B cell (primary cell): Measurements from ENCODE around the gene WASL. TPM values are rescaled to one million over a fixed set of nuclear protein-coding genes. Genes with fewer than 3 reads are reported as not detected.

Experiments
- ATAC-seq: fragments of 200-7000 bp; cut with Tn5 transposase; one replicate; pipeline ENCODE4 v1.10.0; 2021; ENCODE audit warnings: low read depth, mild to moderate bottlenecking, moderate number of reproducible peaks, moderate library complexity
- CTCF ChIA-PET: fragments of 350-600 bp; sonication (Branson Sonifier 250); formaldehyde crosslinking; loops from one replicate; lab custom pipeline; 2021; ENCODE audit warnings: antibody characterized with exemption, inconsistent platforms; lab: Charles Lee
- POLR2A ChIA-PET: fragments of 350-600 bp; sonication (Branson Sonifier 250); formaldehyde crosslinking; loops from one replicate; lab custom pipeline; 2021; ENCODE audit warnings: antibody characterized with exemption; lab: Charles Lee
- DNase-seq: peaks from one replicate; pipeline ENCODE4 v3.0.0; 2013
- H2AFZ ChIP-seq: 2 replicates; pipeline ENCODE4 v1.6.1; 2012; ENCODE audit warnings: mild to moderate bottlenecking, low read depth, low read length; ENCODE audit not compliant: insufficient read depth, poor library complexity, severe bottlenecking
- H3K27ac ChIP-seq, 2 donors: 1 replicate in 1 of 2; 2 replicates in 1 of 2; pipeline ENCODE4 v1.5.1; 2012 to 2013; ENCODE audit warnings: low read length in 2 of 2, mild to moderate bottlenecking in 2 of 2, moderate library complexity in 1 of 2
- H3K27me3 ChIP-seq, 4 experiments: fragments of 200-600 bp in 1 of 4; sonication (generic) in 1 of 4; replicated peaks in 1 of 4; 1 replicate in 2 of 4; 2 replicates in 2 of 4; pipeline versions ENCODE4 v1.6.1 to v1.7.0; 2013 to 2016; ENCODE audit warnings: low read length in 3 of 4, mild to moderate bottlenecking in 2 of 4, mixed read lengths in 1 of 4, moderate library complexity in 1 of 4; ENCODE audit not compliant: insufficient read depth in 4 of 4, control insufficient read depth in 3 of 4; ENCODE audit errors: control extremely low read depth in 1 of 4
- H3K36me3 ChIP-seq, 2 experiments: replicated peaks in 1 of 2; 1 replicate in 1 of 2; 2 replicates in 1 of 2; pipeline versions ENCODE4 v1.6.1 to v1.7.1; 2013; ENCODE audit warnings: low read length in 1 of 2; ENCODE audit not compliant: insufficient read depth in 2 of 2, control insufficient read depth in 1 of 2; ENCODE audit errors: control extremely low read depth in 1 of 2, extremely low read depth in 1 of 2
- H3K4me1 ChIP-seq, 2 donors: fragments of 200-600 bp in 1 of 2; sonication (generic) in 1 of 2; 1 replicate in 1 of 2; 2 replicates in 1 of 2; pipeline versions ENCODE4 v1.5.1 to v1.6.1; 2013 to 2017; ENCODE audit warnings: low read length in 2 of 2; ENCODE audit not compliant: control insufficient read depth in 2 of 2, insufficient read depth in 2 of 2
- H3K4me2 ChIP-seq: replicated peaks from 2 replicates; pipeline ENCODE3; 2012; ENCODE audit warnings: mild to moderate bottlenecking, low read depth, low read length; ENCODE audit not compliant: poor library complexity, severe bottlenecking
- H3K4me3 ChIP-seq, 5 experiments: fragments of 200-600 bp in 1 of 5; sonication (generic) in 1 of 5; 1 replicate in 3 of 5; 2 replicates in 2 of 5; pipeline versions ENCODE4 v1.5.1 to v1.7.0; 2011 to 2016; ENCODE audit warnings: low read length in 4 of 5, mild to moderate bottlenecking in 4 of 5, low read depth in 2 of 5, control low read depth in 1 of 5, moderate library complexity in 1 of 5; ENCODE audit not compliant: insufficient read depth in 1 of 5; ENCODE audit errors: control extremely low read depth in 1 of 5, extremely low read depth in 1 of 5
- H3K79me2 ChIP-seq: fragments of 200-600 bp; sonication (generic); one replicate; pipeline ENCODE4 v1.6.0; 2016; ENCODE audit warnings: low read length; ENCODE audit not compliant: control insufficient read depth, insufficient read depth
- H3K9ac ChIP-seq: fragments of 200-600 bp; sonication (generic); 2 replicates; pipeline ENCODE4 v1.6.1; 2017; ENCODE audit warnings: mild to moderate bottlenecking, low read length, moderate library complexity
- H3K9me3 ChIP-seq, 3 donors: one replicate each; pipeline versions ENCODE4 v1.6.1 to v1.7.1; 2013; ENCODE audit warnings: low read length in 2 of 3; ENCODE audit not compliant: control insufficient read depth in 2 of 3, insufficient read depth in 1 of 3; ENCODE audit errors: control extremely low read depth in 1 of 3
- H4K20me1 ChIP-seq: 2 replicates; pipeline ENCODE4 v1.6.0; 2012; ENCODE audit warnings: mild to moderate bottlenecking, low read length; ENCODE audit not compliant: insufficient read depth, control insufficient read depth, poor library complexity, severe bottlenecking
- H3K27ac Mint-ChIP-seq: one replicate; pipeline ENCODE4 v1.8.0; 2021; ENCODE audit warnings: mixed read lengths
- H3K27me3 Mint-ChIP-seq: one replicate; pipeline ENCODE4 v1.8.0; 2021; ENCODE audit warnings: mixed read lengths
- H3K4me1 Mint-ChIP-seq: one replicate; pipeline ENCODE4 v1.8.0; 2021; ENCODE audit warnings: mixed read lengths
- H3K4me3 Mint-ChIP-seq: one replicate; pipeline ENCODE4 v1.8.0; 2021; ENCODE audit warnings: mixed read lengths
- H3K9me3 Mint-ChIP-seq: one replicate; pipeline ENCODE4 v1.8.0; 2022; ENCODE audit warnings: mixed read lengths; ENCODE audit not compliant: insufficient read depth
- EZH2 ChIP-seq: IDR thresholded peaks from 2 replicates; pipeline ENCODE4 v1.6.1; 2012; ENCODE audit warnings: borderline replicate concordance, low read depth, mild to moderate bottlenecking, moderate library complexity, low read length; ENCODE audit not compliant: insufficient read depth, poor library complexity, severe bottlenecking
- WGBS: methylation state at CpG from one replicate; pipeline ENCODE4 v1.1.5; 2013; ENCODE audit warnings: missing lambda C conversion rate; ENCODE audit not compliant: insufficient coverage; 5-methylcytosine and 5-hydroxymethylcytosine counted together
- intact Hi-C: fragments of 100-400 bp; cut with micrococcal nuclease; formaldehyde crosslinking; loops from one replicate; pipeline ENCODE4 v1.10.0; 2022
- polyA plus RNA-seq: library from polyadenylated mRNA; depleted of rRNA; stranded (reverse); fragments of >200 nt; gene quantifications from 2 replicates; pipeline ENCODE4 v1.2.3, GENCODE V29; 2012
- total RNA-seq, 2 donors: library from RNA; stranded (reverse); fragments of 120-200 nt in 1 of 2; gene quantifications; 1 replicate in 1 of 2; 2 replicates in 1 of 2; pipeline versions ENCODE4 v1.2.3 to v1.2.4, GENCODE V29; 2013 to 2022
- TF ChIP-seq, protein P1 (sequence below): fragments of 200-600 bp; IDR thresholded peaks from one replicate; pipeline ENCODE4 v1.8.0; 2022; ENCODE audit warnings: antibody characterized with exemption, mild to moderate bottlenecking

WASL gene
- total and polyA plus RNA-seq, 2 donors (not counting 1 experiment from before 2014, with no cell fraction given): 1.8 to 10.4 TPM

DNA sequence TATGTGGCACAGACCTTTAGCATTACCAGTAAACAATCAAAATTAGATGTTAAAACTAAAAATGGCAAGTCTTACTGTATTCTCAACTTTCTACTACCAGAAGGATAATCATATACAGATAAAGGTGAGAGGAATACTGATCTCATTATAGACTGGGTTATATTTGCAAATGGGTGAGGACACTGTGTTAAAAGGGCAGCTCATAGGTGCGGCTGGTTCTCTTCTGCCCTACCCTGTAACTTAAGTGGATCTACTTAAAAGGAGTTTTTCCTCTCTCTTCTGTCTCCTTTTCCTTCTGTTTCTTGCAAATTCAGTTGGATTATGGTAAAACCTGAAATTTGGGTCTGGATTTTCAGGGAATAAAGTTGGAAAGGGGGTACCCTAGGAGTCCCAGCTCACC, 33.0 kb downstream of the WASL start:
- DNase-seq (no peak), ATAC-seq (no peak)
- no peak overlapping the region for H3K27ac ChIP-seq
- Mint-ChIP-seq H3K4me1 (peaks cover 24% of the 10 kb centered on the region), H3K9me3 (no peaks in the 10 kb centered on the region), H3K27me3 (no peaks in the 10 kb centered on the region), H3K4me3 (no peak overlapping the region), H3K27ac (no peak overlapping the region)
- no peaks in the 10 kb centered on the region for H3K36me3 ChIP-seq
- H3K9me3 ChIP-seq: no peaks in the 10 kb centered on the region
- H3K4me1 ChIP-seq: peaks cover 0 to 9% of the 10 kb centered on the region in 2 donors
- no peak overlapping the region for H3K4me3 ChIP-seq
- no peak overlapping the region for H3K9ac ChIP-seq
- CTCF ChIA-PET: no interaction called here
- no peak overlapping the region for H3K4me2 ChIP-seq
- no CpG with 5 or more reads among the region's 1 CpG for WGBS
- peaks cover 27% of the 10 kb centered on the region for H3K79me2 ChIP-seq
- no peak for TF ChIP-seq EZH2
- TF ChIP-seq, protein P1, sequence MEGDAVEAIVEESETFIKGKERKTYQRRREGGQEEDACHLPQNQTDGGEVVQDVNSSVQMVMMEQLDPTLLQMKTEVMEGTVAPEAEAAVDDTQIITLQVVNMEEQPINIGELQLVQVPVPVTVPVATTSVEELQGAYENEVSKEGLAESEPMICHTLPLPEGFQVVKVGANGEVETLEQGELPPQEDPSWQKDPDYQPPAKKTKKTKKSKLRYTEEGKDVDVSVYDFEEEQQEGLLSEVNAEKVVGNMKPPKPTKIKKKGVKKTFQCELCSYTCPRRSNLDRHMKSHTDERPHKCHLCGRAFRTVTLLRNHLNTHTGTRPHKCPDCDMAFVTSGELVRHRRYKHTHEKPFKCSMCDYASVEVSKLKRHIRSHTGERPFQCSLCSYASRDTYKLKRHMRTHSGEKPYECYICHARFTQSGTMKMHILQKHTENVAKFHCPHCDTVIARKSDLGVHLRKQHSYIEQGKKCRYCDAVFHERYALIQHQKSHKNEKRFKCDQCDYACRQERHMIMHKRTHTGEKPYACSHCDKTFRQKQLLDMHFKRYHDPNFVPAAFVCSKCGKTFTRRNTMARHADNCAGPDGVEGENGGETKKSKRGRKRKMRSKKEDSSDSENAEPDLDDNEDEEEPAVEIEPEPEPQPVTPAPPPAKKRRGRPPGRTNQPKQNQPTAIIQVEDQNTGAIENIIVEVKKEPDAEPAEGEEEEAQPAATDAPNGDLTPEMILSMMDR: no peak
- POLR2A ChIA-PET: no interaction called here
- intact Hi-C loops: no loop called here
- H4K20me1 ChIP-seq: peaks cover 22% of the 10 kb centered on the region
- H2AFZ ChIP-seq: no peak overlapping the region
- H3K27me3 ChIP-seq: no peaks in the 10 kb centered on the region

DNA sequence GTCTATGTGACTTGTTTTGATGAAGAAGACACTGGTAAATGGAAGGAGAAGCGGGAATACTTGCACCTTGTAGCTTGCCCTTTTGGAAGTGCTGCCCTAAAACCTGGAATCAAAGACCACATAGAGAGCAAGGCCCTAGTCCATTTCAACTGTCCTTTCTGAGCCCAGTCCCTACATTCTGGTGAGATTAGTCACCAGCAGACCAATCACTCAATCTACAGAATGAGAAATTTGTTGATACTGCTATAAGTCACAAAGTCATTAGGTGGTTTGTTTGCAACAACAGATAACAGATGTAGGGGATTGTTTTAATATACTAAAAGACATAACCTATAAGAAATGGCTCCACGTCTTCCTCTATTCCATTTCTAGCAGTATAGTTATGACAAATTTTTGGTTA, 33.6 kb downstream of the WASL start:
- peaks cover 23% of the 10 kb centered on the region for H3K4me1 Mint-ChIP-seq
- ChIA-PET CTCF (no interaction called here), POLR2A (no interaction called here)
- DNase-seq: no peak
- Histone ChIP-seq H3K4me2 (no peak overlapping the region), H3K4me3 (no peak overlapping the region), H3K36me3 (no peaks in the 10 kb centered on the region), H3K79me2 (peaks cover 21% of the 10 kb centered on the region), H4K20me1 (peaks cover 22% of the 10 kb centered on the region), H3K27me3 (no peaks in the 10 kb centered on the region), H2AFZ (no peak overlapping the region), H3K9me3 (no peaks in the 10 kb centered on the region), H3K9ac (no peak overlapping the region), H3K4me1 (peaks cover 0 to 9% of the 10 kb centered on the region in 2 donors), H3K27ac (no peak overlapping the region)
- no CpG with 5 or more reads among the region's 2 CpGs for WGBS
- H3K4me3 Mint-ChIP-seq: no peak overlapping the region
- H3K9me3 Mint-ChIP-seq: no peaks in the 10 kb centered on the region
- ATAC-seq: no peak
- no peak overlapping the region for H3K27ac Mint-ChIP-seq
- no peaks in the 10 kb centered on the region for H3K27me3 Mint-ChIP-seq
- TF ChIP-seq, protein P1: no peak
- no peak for TF ChIP-seq EZH2
- intact Hi-C loops: no loop called here
